ENCODE measurements around the gene ZNF619. TPM values are rescaled to one million over a fixed set of nuclear protein-coding genes. Genes with fewer than 3 reads are reported as not detected.

ZNF619 gene
- total RNA-seq (2021) = 5.1 and 6.9 TPM in 2 replicates
- Bru-seq, nascent RNA = percentile 62 among the genes with signal in this experiment
- BruChase-seq, experiment 1, labeled RNA remaining after a 2-hour chase = percentile 58 among the genes with signal in this experiment
- BruChase-seq, experiment 2, labeled RNA remaining after a 6-hour chase = percentile 56 among the genes with signal in this experiment
- long read RNA-seq, partial matches to known transcripts = 0 of 1 reads
- long read RNA-seq, other reads (novel, unspliced or antisense) = 1 of 1 reads

DNA sequence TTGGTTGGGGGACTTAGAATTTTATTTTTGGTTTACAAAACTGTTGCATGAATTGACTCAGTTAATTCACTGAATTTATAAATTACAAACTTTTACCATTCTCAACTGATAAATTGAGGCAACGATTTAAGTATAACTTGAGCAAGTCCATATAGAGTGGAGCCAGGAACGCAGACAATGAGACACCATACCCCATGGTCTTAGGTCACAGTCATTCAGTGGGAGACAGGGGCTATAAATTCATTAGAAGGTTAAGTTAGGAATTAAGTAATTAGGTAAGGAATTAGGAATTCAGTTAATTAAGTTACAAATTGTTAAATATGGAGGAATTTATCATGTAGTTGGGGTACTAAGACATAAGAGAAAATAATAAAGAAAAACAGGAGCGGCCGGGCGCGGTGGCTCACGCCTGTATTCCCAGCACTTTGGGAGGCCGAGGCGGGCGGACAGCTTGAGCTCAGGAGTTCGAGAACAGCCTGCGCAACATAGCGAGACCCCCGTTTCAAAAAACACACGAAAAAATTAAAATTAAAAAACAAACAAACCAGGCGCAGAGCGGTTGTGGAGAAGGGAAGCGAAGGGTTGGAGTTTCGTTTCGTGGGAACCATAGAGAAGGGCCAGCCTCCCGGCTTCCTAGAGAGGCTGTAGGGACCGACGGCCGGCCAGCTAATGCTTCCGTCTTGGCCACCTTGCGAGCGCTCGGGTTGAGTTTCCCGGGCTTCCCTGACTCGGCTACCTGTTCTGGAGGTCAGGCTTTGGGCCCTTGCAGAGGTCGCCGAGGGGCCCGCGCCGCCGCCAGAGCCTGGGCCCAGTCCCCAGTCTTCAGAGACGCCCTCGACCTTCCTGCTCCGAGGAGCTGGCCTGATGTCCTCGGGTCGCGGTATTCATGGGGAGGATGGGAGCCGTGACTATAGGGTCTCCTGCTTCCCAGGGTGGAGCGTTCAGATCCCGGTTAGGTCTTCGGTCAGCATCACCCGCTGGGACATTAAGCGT lies at the start of gene ZNF619:
TSS of gene ZNF619 (plus strand) at position 645 of the 993 bp plus-strand sequence. CDS start 858 bp downstream, outside the sequence.
- no peaks in the 10 kb centered on the region; the same call in 1 of the 2 replicates for H3K79me2 ChIP-seq (ENCODE audit: low read depth)
- peak within 1 kb of the TSS; percentile 93 for H3K4me2 ChIP-seq
- no peak within 1 kb of the TSS for H3K27ac ChIP-seq
- no peaks in the 10 kb centered on the region for H3K27me3 ChIP-seq (ENCODE audit: insufficient read depth, low read depth)
- POLR2A ChIA-PET (ENCODE audit: unreplicated experiment) = no interaction called here
- no peaks in the 10 kb centered on the region for H3F3A ChIP-seq (ENCODE audit: insufficient read depth, low read depth)
- no peaks in the 10 kb centered on the region for H3K9me2 ChIP-seq (ENCODE audit: insufficient read depth)
- peak; percentile 51 to 66 for DNase-seq
- no peaks in the 10 kb centered on the region for H3K36me3 ChIP-seq (ENCODE audit: low read depth)
- no peak for TF ChIP-seq CTCF (conservative IDR thresholded peaks at IDR 0.05)
- peak within 1 kb of the TSS; percentile 87 for H2AFZ ChIP-seq
- peak within 1 kb of the TSS; percentile 67 for H3K4me3 ChIP-seq
- H3K4me1 ChIP-seq (replicated peaks; ENCODE audit: insufficient read depth) = peaks cover 12% of the 10 kb centered on the region
- no peaks in the 10 kb centered on the region for H4K20me1 ChIP-seq (ENCODE audit: insufficient read depth)
- no peaks in the 10 kb centered on the region for H3K9me3 ChIP-seq (ENCODE audit: insufficient read depth, low read depth)
- intact Hi-C loops (cut with micrococcal nuclease; ENCODE audit: unreplicated experiment) = loop anchor here (1.0 kb wide), 2 partner anchors 29 to 48 kb away; partner anchors contain the start of gene ZNF621
- CTCF ChIA-PET = no interaction called here
- BruUV-seq (replicated peaks) = TSS peak; percentile 87

- POLR2A ChIA-PET (ENCODE audit: unreplicated experiment) = no interaction called here
- no TSS peak for BruUV-seq (replicated peaks)
- no peaks in the 10 kb centered on the region for H3F3A ChIP-seq (ENCODE audit: insufficient read depth, low read depth)
- CTCF ChIA-PET = interaction anchor here (0.7 kb wide), 1 partner anchor 1590 kb away, joined by 3 read pairs; no protein-coding TSS in a partner anchor
- H3K9me3 ChIP-seq (ENCODE audit: insufficient read depth, low read depth) = no peaks in the 10 kb centered on the region
- intact Hi-C loops (cut with micrococcal nuclease; ENCODE audit: unreplicated experiment) = no loop called here
- no peaks in the 10 kb centered on the region for H4K20me1 ChIP-seq (ENCODE audit: insufficient read depth)
- no peak for DNase-seq
- no peaks in the 10 kb centered on the region for H3K79me2 ChIP-seq (ENCODE audit: low read depth)
- no peak overlapping the region for H3K4me3 ChIP-seq
- H3K9me2 ChIP-seq (ENCODE audit: insufficient read depth) = no peaks in the 10 kb centered on the region
- H3K27ac ChIP-seq = no peak overlapping the region
- no peak overlapping the region for H3K4me2 ChIP-seq
- H3K27me3 ChIP-seq (ENCODE audit: insufficient read depth, low read depth) = no peaks in the 10 kb centered on the region
- H3K4me1 ChIP-seq (replicated peaks; ENCODE audit: insufficient read depth) = no peaks in the 10 kb centered on the region
- H2AFZ ChIP-seq = no peak overlapping the region
- TF ChIP-seq EZH2 (IDR thresholded peaks at IDR 0.05; ENCODE audit: low read depth) (no peak), CTCF (conservative IDR thresholded peaks at IDR 0.05) (0 out of 2 replicates have a peak, but pooled peaks have one; percentile 20)
- H3K36me3 ChIP-seq (ENCODE audit: low read depth) = no peaks in the 10 kb centered on the region
Measured at GRCh38 chr3:40432793-40433192, 44.1 kb upstream of the ZNF619 start.

DNA sequence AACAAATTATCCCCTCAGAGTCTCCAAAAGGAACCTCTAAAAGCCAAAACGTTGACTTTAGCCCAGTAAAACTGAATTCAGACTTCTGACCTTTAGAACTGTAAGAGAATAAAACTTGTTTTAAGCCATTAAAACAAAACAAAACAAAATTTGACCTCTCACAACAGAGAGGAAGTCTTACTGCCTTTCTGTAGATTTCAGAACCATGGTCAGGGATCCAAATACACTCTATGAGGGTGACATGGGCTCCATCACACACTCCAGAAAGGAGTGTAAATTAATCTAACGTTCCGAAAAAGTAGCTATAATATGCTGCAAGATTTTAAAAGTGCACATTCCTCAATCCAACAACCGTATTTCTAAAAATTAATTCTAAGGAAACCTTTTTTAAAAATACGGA lies 39.0 kb upstream of the ZNF619 start:
- Histone ChIP-seq H3K4me2 (no peak overlapping the region), H3K4me3 (no peak overlapping the region), H3K4me1 (replicated peaks; ENCODE audit: insufficient read depth) (no peaks in the 10 kb centered on the region), H3K79me2 (ENCODE audit: low read depth) (no peaks in the 10 kb centered on the region), H3F3A (ENCODE audit: insufficient read depth, low read depth) (no peaks in the 10 kb centered on the region), H3K27me3 (ENCODE audit: insufficient read depth, low read depth) (no peaks in the 10 kb centered on the region), H3K9me2 (ENCODE audit: insufficient read depth) (no peaks in the 10 kb centered on the region), H3K36me3 (ENCODE audit: low read depth) (no peaks in the 10 kb centered on the region), H3K9me3 (ENCODE audit: insufficient read depth, low read depth) (no peaks in the 10 kb centered on the region), H2AFZ (no peak overlapping the region), H3K27ac (no peak overlapping the region), H4K20me1 (ENCODE audit: insufficient read depth) (no peaks in the 10 kb centered on the region)
- no peak for DNase-seq
- ChIA-PET POLR2A (ENCODE audit: unreplicated experiment) (no interaction called here), CTCF (no interaction called here)
- TF ChIP-seq EZH2 (IDR thresholded peaks at IDR 0.05; ENCODE audit: low read depth) (no peak), CTCF (conservative IDR thresholded peaks at IDR 0.05) (no peak)
- intact Hi-C loops (cut with micrococcal nuclease; ENCODE audit: unreplicated experiment) = no loop called here
- no TSS peak for BruUV-seq (replicated peaks)
